GM12865 (cell line): ENCODE data around the gene TEX11.
"Not testable (repeated sequence)": the region's sequence is repeated elsewhere in the genome, so short reads cannot be mapped to it uniquely, and the experiment has no call there.

Experiments
- DNase-seq: peaks from one replicate; pipeline ENCODE4 v3.0.0; 2010; ENCODE audit warnings: low read depth
- H3K4me3 ChIP-seq: 2 replicates; pipeline ENCODE4 v1.5.1; 2011; ENCODE audit warnings: mild to moderate bottlenecking, low read depth, low read length, control low read depth
- CTCF ChIP-seq: IDR thresholded peaks from 2 replicates; pipeline ENCODE4 v1.5.1; 2011; ENCODE audit warnings: low read length, control low read depth, low read depth, inconsistent platforms; ENCODE audit not compliant: insufficient read depth; ENCODE audit errors: missing control alignments

The TEX11 gene

DNA sequence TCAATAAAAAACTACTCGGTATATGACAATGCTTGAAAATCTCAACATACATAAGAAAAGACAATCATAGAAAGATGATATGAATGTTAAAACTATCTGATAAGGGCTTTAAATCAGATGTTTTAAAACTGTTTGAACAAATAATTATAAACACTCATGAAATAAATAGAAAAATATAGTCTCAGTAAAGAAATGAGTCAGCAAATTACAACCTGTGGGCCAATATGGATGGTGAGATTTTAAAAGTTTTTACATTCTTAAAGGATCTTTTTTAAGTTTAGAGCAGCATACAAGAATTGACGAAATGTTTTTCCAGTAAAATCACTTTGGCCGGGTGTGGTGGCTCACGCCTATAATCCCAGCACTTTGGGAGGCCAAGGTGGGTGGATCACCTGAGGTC, 83.1 kb downstream of the TEX11 start:
- no peak for TF ChIP-seq CTCF
- no peak overlapping the region for H3K4me3 ChIP-seq
- DNase-seq, result no peak

DNA sequence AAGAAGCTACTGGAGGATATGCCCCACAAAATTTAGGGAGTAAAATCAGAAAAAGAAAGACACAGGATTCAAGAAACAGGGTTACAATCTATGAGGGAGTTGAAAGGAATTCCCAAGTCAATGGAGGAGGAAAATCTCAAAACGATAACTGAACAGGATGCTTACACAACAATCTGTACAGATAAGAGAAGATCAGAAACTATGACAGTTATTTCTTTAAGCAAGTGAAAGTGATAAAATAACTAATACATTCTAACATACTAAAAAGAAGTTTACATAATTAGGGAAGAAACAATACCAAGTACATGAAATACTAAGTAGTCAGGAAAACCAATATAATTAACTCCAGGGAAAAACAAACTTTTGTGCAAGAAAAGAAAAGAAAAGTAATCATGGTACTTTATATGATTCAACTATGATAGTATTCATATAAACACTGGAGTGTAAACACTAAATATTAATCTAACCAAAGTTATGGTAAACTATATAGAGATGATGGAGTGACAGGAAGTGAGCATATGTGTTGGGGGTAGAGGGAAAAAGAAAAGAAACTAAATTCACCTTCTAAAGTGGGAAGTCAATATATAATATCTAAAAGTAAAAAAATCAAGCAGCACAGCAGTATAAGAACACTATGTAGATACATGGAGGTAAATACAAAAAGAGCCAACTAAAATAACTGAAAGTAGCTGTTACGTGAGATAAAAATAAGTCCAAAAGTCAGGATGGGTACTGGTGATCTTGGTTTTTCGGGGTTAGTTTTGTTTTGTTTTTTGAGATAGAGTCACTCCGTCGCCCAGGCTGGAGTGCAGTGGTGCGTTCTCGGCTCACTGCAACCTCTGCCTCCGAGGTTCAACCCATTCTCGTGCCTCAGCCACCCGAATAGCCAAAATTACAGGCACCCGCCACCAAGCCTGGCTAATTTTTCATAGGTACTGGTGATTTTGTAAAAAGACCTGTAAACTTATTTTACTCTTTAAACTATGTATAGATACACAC, 99.3 kb downstream of the TEX11 start:
- H3K4me3 ChIP-seq, result no peak overlapping the region
- DNase-seq, result no peak
- TF ChIP-seq CTCF, result no peak

- no peak overlapping the region for H3K4me3 ChIP-seq
- no peak for TF ChIP-seq CTCF
Observed at GRCh38 chrX:70806081-70806480, 102.4 kb downstream of the TEX11 start.

DNA sequence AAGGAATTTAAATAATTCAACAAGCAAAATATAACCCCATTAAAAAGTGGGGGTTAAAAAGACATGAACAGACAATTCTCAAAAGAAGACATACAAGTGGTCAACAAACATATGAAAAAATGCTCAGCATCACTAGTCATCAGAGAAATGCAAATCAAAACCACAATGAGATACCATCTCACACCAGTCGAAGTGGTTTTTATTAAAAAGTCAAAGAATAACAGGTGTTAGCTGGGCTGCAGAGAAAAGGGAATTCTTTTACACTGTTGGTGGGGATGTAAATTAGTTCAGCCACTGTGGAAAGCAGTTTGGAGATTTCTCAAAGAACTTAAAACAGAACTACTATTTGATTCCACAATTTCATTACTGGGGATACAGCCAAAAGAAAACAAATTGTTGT, 111.8 kb downstream of the TEX11 start:
- DNase-seq, result not testable (repeated sequence)

More at GRCh38 chrX:70806081-70806480, 102.4 kb downstream of the TEX11 start:
- no peak for DNase-seq

DNA sequence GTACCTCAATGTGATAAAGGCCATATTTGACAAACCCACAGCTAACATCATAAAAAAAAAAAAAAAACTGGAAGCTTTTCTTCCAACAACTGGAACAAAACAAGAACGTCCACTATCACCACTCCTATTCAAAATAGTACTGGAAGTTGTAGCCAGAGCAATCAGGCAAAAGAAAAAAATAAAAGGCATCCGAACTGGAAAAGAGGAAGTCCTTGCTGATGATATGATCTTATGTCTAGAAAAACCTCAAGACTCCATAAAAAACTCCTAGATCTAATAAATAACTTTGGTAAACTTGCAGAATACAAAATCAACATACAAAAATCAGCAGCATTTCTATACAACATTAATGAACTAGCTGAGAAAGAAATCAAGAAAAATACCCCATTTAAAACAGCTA, 134.3 kb downstream of the TEX11 start:
- no peak for TF ChIP-seq CTCF
- no peak overlapping the region for H3K4me3 ChIP-seq
- no peak for DNase-seq

More for the DNA sequence above, 111.8 kb downstream of the TEX11 start:
- not testable (repeated sequence) for H3K4me3 ChIP-seq

GRCh38 chrX:70769659-70770227, 138.8 kb downstream of the TEX11 start:
- no peak for TF ChIP-seq CTCF
- DNase-seq, result no peak
- H3K4me3 ChIP-seq, result no peak overlapping the region

DNA sequence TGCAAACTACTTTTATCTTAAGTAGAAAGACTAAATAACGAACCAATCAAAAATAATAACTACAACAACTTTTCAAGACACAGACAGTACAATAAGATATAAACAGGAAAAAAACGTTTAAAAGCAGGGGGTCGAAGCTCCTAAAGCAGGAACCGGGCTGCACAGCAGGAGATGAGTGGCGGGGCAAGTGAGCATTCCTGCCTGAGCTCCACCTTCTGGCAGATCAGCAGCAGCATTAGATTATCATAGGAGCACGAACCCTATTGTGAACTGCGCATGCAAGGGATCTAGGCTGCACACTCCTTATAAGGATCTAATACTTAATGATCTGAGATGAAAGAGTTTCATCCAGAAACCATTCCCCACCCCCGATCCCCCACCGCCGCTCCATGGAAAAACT, 146.2 kb downstream of the TEX11 start:
- no peak for TF ChIP-seq CTCF
- DNase-seq, result no peak
- no peak overlapping the region for H3K4me3 ChIP-seq
